ENCODE data around the gene CAMTA1. TPM values are rescaled to one million over a fixed set of nuclear protein-coding genes. Genes with fewer than 3 reads are reported as not detected.

The CAMTA1 gene
- polyA plus RNA-seq, 1 experiment: 23.1 TPM

- CTCF ChIA-PET: interaction anchor here (1.0 kb wide), 1 partner anchor 66 kb away, joined by 3 read pairs; no protein-coding TSS in a partner anchor
- Histone ChIP-seq H3K4me3 (ENCODE audit: low read depth, low read length) (no peak overlapping the region), H3K36me3 (ENCODE audit: control insufficient read depth, insufficient read depth, low read length) (no peaks in the 10 kb centered on the region), H3K27me3 (ENCODE audit: control insufficient read depth, insufficient read depth, low read length) (0 out of 2 replicates have a peak, but pooled peaks cover 1% of the 10 kb centered on the region)
- POLR2A ChIA-PET: no interaction called here
- DNase-seq (ENCODE audit: low read depth): no peak
- TF ChIP-seq CTCF (IDR thresholded peaks at IDR 0.05; ENCODE audit: insufficient read depth, low read depth, low read length): no peak
Observed at GRCh38 chr1:6956488-6957159, 171.4 kb downstream of the CAMTA1 start.

- Histone ChIP-seq H3K36me3 (ENCODE audit: control insufficient read depth, insufficient read depth, low read length) (no peaks in the 10 kb centered on the region), H3K27me3 (ENCODE audit: control insufficient read depth, insufficient read depth, low read length) (0 out of 2 replicates have a peak, but pooled peaks cover 1% of the 10 kb centered on the region), H3K4me3 (ENCODE audit: low read depth, low read length) (no peak overlapping the region)
- no peak for TF ChIP-seq CTCF (IDR thresholded peaks at IDR 0.05; ENCODE audit: insufficient read depth, low read depth, low read length)
- DNase-seq (ENCODE audit: low read depth): no peak
- ChIA-PET POLR2A (no interaction called here), CTCF (interaction anchor here (1.0 kb wide), 1 partner anchor 67 kb away, joined by 3 read pairs; no protein-coding TSS in a partner anchor)
Observed at GRCh38 chr1:6957341-6957740, 172.1 kb downstream of the CAMTA1 start.

DNA sequence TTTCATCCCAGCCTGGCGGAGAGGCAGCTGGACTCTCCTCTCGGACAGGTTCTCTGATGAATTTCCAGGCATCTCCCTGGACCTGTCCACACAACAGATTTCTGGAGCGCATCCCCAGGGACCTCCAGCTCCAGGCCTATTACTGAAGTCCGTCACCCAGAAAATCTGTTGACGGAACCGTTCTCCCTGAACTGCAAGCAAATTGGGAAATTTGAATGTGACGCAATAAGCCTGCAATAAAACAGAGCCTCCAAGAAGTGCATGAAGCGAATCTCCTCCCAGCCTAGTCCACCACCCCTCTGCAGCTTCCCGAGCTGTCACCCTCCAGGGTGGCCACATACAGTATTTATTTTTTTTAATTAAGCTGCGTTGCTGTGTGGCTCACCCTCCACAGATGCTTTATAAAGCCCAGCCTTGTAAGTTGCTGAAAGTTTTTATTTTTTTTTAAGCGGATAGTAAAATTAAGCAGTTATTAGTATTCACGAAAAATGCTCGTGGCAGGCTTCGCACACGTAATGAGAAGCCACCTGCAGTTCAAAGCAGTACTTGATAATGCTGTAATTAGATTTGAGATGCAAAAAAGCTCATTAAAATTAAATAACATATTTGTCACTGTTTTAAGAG lies 173.3 kb downstream of the CAMTA1 start:
- no peak for DNase-seq (ENCODE audit: low read depth)
- TF ChIP-seq CTCF (IDR thresholded peaks at IDR 0.05; ENCODE audit: insufficient read depth, low read depth, low read length): no peak
- CTCF ChIA-PET: no interaction called here
- Histone ChIP-seq H3K36me3 (ENCODE audit: control insufficient read depth, insufficient read depth, low read length) (no peaks in the 10 kb centered on the region), H3K27me3 (ENCODE audit: control insufficient read depth, insufficient read depth, low read length) (0 out of 2 replicates have a peak, but pooled peaks cover 1% of the 10 kb centered on the region), H3K4me3 (ENCODE audit: low read depth, low read length) (no peak overlapping the region)
- POLR2A ChIA-PET: no interaction called here

- Histone ChIP-seq H3K4me3 (ENCODE audit: low read depth, low read length) (no peak overlapping the region), H3K36me3 (ENCODE audit: control insufficient read depth, insufficient read depth, low read length) (no peaks in the 10 kb centered on the region), H3K27me3 (ENCODE audit: control insufficient read depth, insufficient read depth, low read length) (0 out of 2 replicates have a peak, but pooled peaks cover 1% of the 10 kb centered on the region)
- CTCF ChIA-PET: interaction anchor here (0.6 to 1.5 kb wide), 4 partner anchors 13 to 240 kb away, joined by 3 to 4 read pairs (median 3); no protein-coding TSS in a partner anchor
- no peak for DNase-seq (ENCODE audit: low read depth)
- POLR2A ChIA-PET: no interaction called here
- TF ChIP-seq CTCF (IDR thresholded peaks at IDR 0.05; ENCODE audit: insufficient read depth, low read depth, low read length): no peak
Observed at GRCh38 chr1:6959491-6959890, 174.2 kb downstream of the CAMTA1 start.

DNA sequence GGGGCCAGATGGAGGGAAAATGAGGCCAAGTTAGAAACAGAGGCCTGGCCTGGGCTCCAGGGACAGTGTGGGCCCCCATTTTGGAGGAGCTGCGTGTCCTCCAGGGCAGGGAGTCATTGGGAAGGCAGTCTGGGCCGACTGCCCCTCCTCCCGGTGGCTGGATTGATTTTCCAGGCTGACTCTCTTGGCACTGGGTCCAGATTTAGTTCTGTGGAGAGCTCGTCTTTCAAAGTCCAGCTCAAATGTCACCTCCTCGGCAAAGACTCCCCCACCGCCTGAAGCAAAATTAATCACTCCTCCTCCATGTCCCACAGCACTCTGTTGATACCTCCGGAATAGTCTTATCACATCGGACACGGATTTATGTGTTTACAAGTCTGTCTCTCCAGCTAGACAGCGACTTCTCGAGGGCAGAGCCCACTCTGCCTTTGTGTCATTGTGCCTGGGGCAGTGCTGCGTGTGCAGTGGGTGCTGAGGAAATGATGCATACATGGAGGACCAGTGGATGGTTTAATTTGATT lies 175.1 kb downstream of the CAMTA1 start:
- 0 out of 2 replicates have a peak, but pooled peaks have one; percentile 19 for TF ChIP-seq CTCF (IDR thresholded peaks at IDR 0.05; ENCODE audit: insufficient read depth, low read depth, low read length)
- CTCF ChIA-PET: interaction anchor here (1.1 to 1.5 kb wide), 4 partner anchors 12 to 241 kb away, joined by 3 to 4 read pairs (median 3); no protein-coding TSS in a partner anchor
- POLR2A ChIA-PET: interaction anchor here (0.5 kb wide), 1 partner anchor 70 kb away, joined by 6 read pairs; no protein-coding TSS in a partner anchor

More for the DNA sequence above, 175.1 kb downstream of the CAMTA1 start:
- DNase-seq (ENCODE audit: low read depth): peak; percentile 56
- Histone ChIP-seq H3K27me3 (ENCODE audit: control insufficient read depth, insufficient read depth, low read length) (0 out of 2 replicates have a peak, but pooled peaks cover 1% of the 10 kb centered on the region), H3K4me3 (ENCODE audit: low read depth, low read length) (no peak overlapping the region), H3K36me3 (ENCODE audit: control insufficient read depth, insufficient read depth, low read length) (no peaks in the 10 kb centered on the region)
